K562 (cell line): ENCODE data around the gene MAGI2. TPM values are rescaled to one million over a fixed set of nuclear protein-coding genes. Genes with fewer than 3 reads are reported as not detected.

Experiments used
- ATAC-seq: fragments of 200-7000 bp; cut with Tn5 transposase; 3 replicates; pipeline ENCODE4 v1.9.1; 2020; ENCODE audit warnings: moderate library complexity
- BruUV-seq: library from RNA; stranded (reverse); fragments of 400-500 nt; replicated peaks from 2 replicates; lab custom pipeline; 2021; lab: Mats Ljungman, UMichigan
- CTCF ChIA-PET: fragments of 300-600 bp; formaldehyde crosslinking; extraction: SDS; loops from one replicate; lab custom pipeline; 2021; ENCODE audit warnings: low intra/inter-chr PET ratio; lab: Yijun Ruan, JAX
- POLR2A ChIA-PET: fragments of 300-600, 350-650 bp; sonication (Branson Sonifier 250); formaldehyde crosslinking; extraction: SDS; loops from one replicate; lab custom pipeline; 2021; ENCODE audit warnings: antibody characterized with exemption, inconsistent platforms; lab: Yijun Ruan, JAX
- DNase-seq, 4 experiments: peaks; one replicate each; pipeline versions ENCODE4 v3.0.0 to v3.0.0-alpha.2; 2011 to 2018; ENCODE audit warnings: low spot score in 3 of 4, mixed read lengths in 3 of 4; ENCODE audit errors: extremely low read depth in 1 of 4
- FAIRE-seq: peaks from 2 replicates; lab custom pipeline; 2011; peaks lifted over from hg19 to GRCh38; lab: Jason Lieb, UNC
- H2AFZ ChIP-seq: 2 replicates; pipeline ENCODE4 v1.6.0; 2011; ENCODE audit warnings: low read depth, low read length, control low read depth, inconsistent platforms
- H3K27ac ChIP-seq: fragments of 200-600 bp; 3 replicates; pipeline ENCODE4 v1.8.0; 2011; ENCODE audit warnings: low read depth, mild to moderate bottlenecking, control low read depth, inconsistent platforms, low read length, moderate library complexity, mixed read lengths; ENCODE audit errors: extremely low read depth
- H3K27me3 ChIP-seq, 2 experiments: fragments of 300-600 bp in 1 of 2; 2 replicates in 1 of 2; 3 replicates in 1 of 2; pipeline versions ENCODE4 v1.6.0 to v1.8.0; 2011; ENCODE audit warnings: inconsistent platforms in 2 of 2, low read length in 2 of 2, mild to moderate bottlenecking in 1 of 2, mixed read lengths in 1 of 2, moderate library complexity in 1 of 2; ENCODE audit not compliant: control insufficient read depth in 2 of 2, insufficient read depth in 2 of 2
- H3K36me3 ChIP-seq: fragments of 300-600 bp; 3 replicates; pipeline ENCODE4 v1.8.0; 2011; ENCODE audit warnings: mild to moderate bottlenecking, low read length, inconsistent platforms; ENCODE audit not compliant: control insufficient read depth, insufficient read depth
- H3K4me1 ChIP-seq, 2 experiments: fragments of 200-600 bp in 1 of 2; replicated peaks in 1 of 2; 2 replicates in 1 of 2; 3 replicates in 1 of 2; pipeline versions ENCODE4 v1.5.1 to v1.8.0; 2011; ENCODE audit warnings: inconsistent platforms in 2 of 2, low read length in 2 of 2, mild to moderate bottlenecking in 1 of 2, mixed read lengths in 1 of 2, moderate library complexity in 1 of 2; ENCODE audit not compliant: control insufficient read depth in 2 of 2, insufficient read depth in 2 of 2
- H3K4me2 ChIP-seq: 2 replicates; pipeline ENCODE4 v1.6.1; 2011; ENCODE audit warnings: low read length, control low read depth, inconsistent platforms, mixed read lengths; ENCODE audit not compliant: insufficient read depth
- H3K4me3 ChIP-seq: fragments of 200-600 bp; sonication (generic), shearing (Covaris generic); 2 replicates; pipeline ENCODE4 v1.5.1; 2016; ENCODE audit warnings: control low read depth, inconsistent platforms
- H3K79me2 ChIP-seq: fragments of 200-600 bp; 3 replicates; pipeline ENCODE4 v1.8.0; 2011; ENCODE audit warnings: low read length, inconsistent platforms; ENCODE audit not compliant: control insufficient read depth, insufficient read depth
- H3K9ac ChIP-seq, 2 experiments: 2 replicates each; pipeline versions ENCODE4 v1.6.0 to v1.6.1; 2011; ENCODE audit warnings: low read depth in 2 of 2, low read length in 2 of 2, control low read depth in 1 of 2, inconsistent platforms in 1 of 2, mild to moderate bottlenecking in 1 of 2, mixed read lengths in 1 of 2; ENCODE audit not compliant: insufficient read depth in 1 of 2
- H3K9me1 ChIP-seq: one replicate; pipeline ENCODE4 v1.6.0; 2011; ENCODE audit warnings: inconsistent platforms, mild to moderate bottlenecking, low read length, moderate library complexity; ENCODE audit not compliant: control insufficient read depth, insufficient read depth
- H3K9me3 ChIP-seq: replicated peaks from 2 replicates; pipeline ENCODE4 v1.5.1; 2011; ENCODE audit warnings: low read depth, low read length, inconsistent platforms; ENCODE audit not compliant: control insufficient read depth, insufficient read depth
- H4K20me1 ChIP-seq: replicated peaks from 2 replicates; pipeline ENCODE4 v1.6.1; 2011; ENCODE audit warnings: low read length, inconsistent platforms, mixed read lengths; ENCODE audit not compliant: control insufficient read depth, insufficient read depth
- GTF2A2 ChIP-seq: IDR thresholded peaks from 2 replicates; pipeline ENCODE4 v1.6.1; 2016; ENCODE audit warnings: mild to moderate bottlenecking, missing genetic modification characterization, missing compliant biosample characterization
- KAT7 ChIP-seq: sonication (generic); formaldehyde crosslinking; IDR thresholded peaks from 2 replicates; pipeline ENCODE4 v1.8.0; 2022; ENCODE audit warnings: missing genetic modification reagents, mild to moderate bottlenecking, borderline replicate concordance
- NCOA2 ChIP-seq, 2 experiments: fragments of 450-650 bp; IDR thresholded peaks; 2 replicates each; pipeline ENCODE4 v1.6.1; 2018; ENCODE audit warnings: mild to moderate bottlenecking in 2 of 2, moderate library complexity in 1 of 2; ENCODE audit not compliant: partially characterized antibody in 2 of 2
- NELFE ChIP-seq: IDR thresholded peaks from 2 replicates; pipeline ENCODE4 v1.6.1; 2011; ENCODE audit warnings: mild to moderate bottlenecking; ENCODE audit not compliant: insufficient read depth, insufficient read length
- NR1H2 ChIP-seq: sonication (generic); formaldehyde crosslinking; IDR thresholded peaks from 2 replicates; pipeline ENCODE4 v1.4.0; 2020; ENCODE audit warnings: mild to moderate bottlenecking, missing genetic modification reagents
- SMAD2 ChIP-seq: fragments of 150-350 bp; IDR thresholded peaks from 2 replicates; pipeline ENCODE4 v1.6.1; 2014; ENCODE audit warnings: low read depth, mild to moderate bottlenecking, low read length
- WGBS: fragments of 100-300 bp; shearing (Covaris generic); methylation state at CpG from one replicate; pipeline ENCODE4 v1.1.6; 2016; ENCODE audit warnings: low coverage, mixed read lengths; ENCODE audit not compliant: insufficient coverage; ENCODE audit errors: missing lambda C conversion rate; 5-methylcytosine and 5-hydroxymethylcytosine counted together
- in situ Hi-C: fragments of 300-500 bp; cut with MboI; formaldehyde crosslinking; loops from 4 replicates; pipeline ENCODE4 v1.15.0; 2018; ENCODE audit warnings: inconsistent platforms, mixed read lengths
- intact Hi-C: fragments of 100-400 bp; cut with micrococcal nuclease; formaldehyde crosslinking; loops from 2 replicates; pipeline ENCODE4 v1.14.2; 2022
- polyA plus RNA-seq, 8 experiments: library from polyadenylated mRNA; depleted of rRNA in 4 of 8; stranded (reverse) in 5 of 8; unstranded in 3 of 8; fragments of >200 nt; fragmentation: Nextera tagmentation in 2 of 8; fragmentation: Illumina TruSeq in 1 of 8; extraction: Ambion mirVana in 2 of 8; extraction: Trizol in 1 of 8; gene quantifications; 2 replicates each; pipeline versions ENCODE4 v1.2.1 to v1.2.3, GENCODE V29; 2011 to 2014; ENCODE audit warnings: inconsistent platforms in 1 of 8, missing spikeins in 1 of 8
- total RNA-seq, 7 experiments: library from RNA; depleted of rRNA in 6 of 7; stranded (reverse); fragments of >200 nt in 6 of 7; fragmentation: Illumina TruSeq in 2 of 7; extraction: Trizol in 2 of 7; gene quantifications; 2 replicates each; pipeline versions ENCODE4 v1.2.1 to v1.2.3, GENCODE V29; 2011 to 2021; ENCODE audit warnings: low replicate concordance in 1 of 7
- TF ChIP-seq, protein P1 (sequence below): sonication (generic); formaldehyde crosslinking; IDR thresholded peaks from 2 replicates; pipeline ENCODE4 v1.8.0; 2022; ENCODE audit warnings: missing genetic modification reagents, mild to moderate bottlenecking, borderline replicate concordance
- TF ChIP-seq, protein P2 (sequence below): sonication (generic); IDR thresholded peaks from 2 replicates; pipeline ENCODE4 v1.6.1; 2016

Gene MAGI2
- total and polyA plus RNA-seq, 9 of the 15 experiments (the other 6 are each of a cell fraction or from before 2014, with no cell fraction given), result 0.27 to 1.4 (median 0.70) TPM

DNA sequence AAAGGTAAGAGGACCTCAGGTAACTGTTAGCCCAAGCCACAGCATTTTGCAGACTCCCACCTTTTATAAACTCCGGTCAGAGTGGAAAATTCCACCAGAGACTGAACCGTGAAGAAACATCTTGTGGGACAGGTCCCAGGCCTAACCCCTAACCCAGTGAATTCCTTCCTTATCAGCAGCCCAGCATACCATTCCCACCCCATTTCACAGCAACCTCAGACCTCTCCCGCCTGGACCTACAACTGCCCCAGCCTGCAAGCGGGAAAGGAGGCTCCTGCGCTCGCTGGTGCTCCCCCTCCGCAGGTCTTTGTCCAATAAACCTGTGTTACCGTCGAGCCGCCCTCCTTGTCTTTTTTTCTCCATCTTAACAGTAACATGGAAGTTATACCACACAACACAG lies 736.6 kb downstream of the MAGI2 start:
- in situ Hi-C loops, result no loop called here
- BruUV-seq, result no TSS peak
- WGBS, result 0% methylated on average over 9 of the region's 10 CpGs

More for the DNA sequence above, 736.6 kb downstream of the MAGI2 start:
- H2AFZ ChIP-seq, result no peak overlapping the region
- H3K4me2 ChIP-seq, result no peak overlapping the region
- no peak overlapping the region for H3K9ac ChIP-seq
- no peaks in the 10 kb centered on the region for H3K27me3 ChIP-seq
- intact Hi-C loops, result no loop called here
- H3K4me1 ChIP-seq, result no peaks in the 10 kb centered on the region
- no peaks in the 10 kb centered on the region; the same call in 1 of the 2 replicates for H3K9me3 ChIP-seq
- H4K20me1 ChIP-seq, result no peaks in the 10 kb centered on the region
- no peaks in the 10 kb centered on the region for H3K79me2 ChIP-seq
- DNase-seq (no peak), ATAC-seq (no peak), FAIRE-seq (no peak)
- no peak overlapping the region for H3K27ac ChIP-seq
- no peaks in the 10 kb centered on the region for H3K9me1 ChIP-seq
- H3K4me3 ChIP-seq, result no peak overlapping the region
- CTCF ChIA-PET, result no interaction called here
- POLR2A ChIA-PET, result interaction anchor here (0.6 kb wide), 1 partner anchor 583 kb away, joined by 3 read pairs; no protein-coding TSS in a partner anchor
- no peaks in the 10 kb centered on the region for H3K36me3 ChIP-seq
- TF ChIP-seq, protein P1, sequence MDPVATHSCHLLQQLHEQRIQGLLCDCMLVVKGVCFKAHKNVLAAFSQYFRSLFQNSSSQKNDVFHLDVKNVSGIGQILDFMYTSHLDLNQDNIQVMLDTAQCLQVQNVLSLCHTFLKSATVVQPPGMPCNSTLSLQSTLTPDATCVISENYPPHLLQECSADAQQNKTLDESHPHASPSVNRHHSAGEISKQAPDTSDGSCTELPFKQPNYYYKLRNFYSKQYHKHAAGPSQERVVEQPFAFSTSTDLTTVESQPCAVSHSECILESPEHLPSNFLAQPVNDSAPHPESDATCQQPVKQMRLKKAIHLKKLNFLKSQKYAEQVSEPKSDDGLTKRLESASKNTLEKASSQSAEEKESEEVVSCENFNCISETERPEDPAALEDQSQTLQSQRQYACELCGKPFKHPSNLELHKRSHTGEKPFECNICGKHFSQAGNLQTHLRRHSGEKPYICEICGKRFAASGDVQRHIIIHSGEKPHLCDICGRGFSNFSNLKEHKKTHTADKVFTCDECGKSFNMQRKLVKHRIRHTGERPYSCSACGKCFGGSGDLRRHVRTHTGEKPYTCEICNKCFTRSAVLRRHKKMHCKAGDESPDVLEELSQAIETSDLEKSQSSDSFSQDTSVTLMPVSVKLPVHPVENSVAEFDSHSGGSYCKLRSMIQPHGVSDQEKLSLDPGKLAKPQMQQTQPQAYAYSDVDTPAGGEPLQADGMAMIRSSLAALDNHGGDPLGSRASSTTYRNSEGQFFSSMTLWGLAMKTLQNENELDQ (CRISPR knock-in tag), result no peak
- TF ChIP-seq NR1H2 (CRISPR knock-in tag) (no peak), NELFE (no peak), GTF2A2 (tag) (no peak), NCOA2 (IDR thresholded peaks at IDR 0.05; ENCODE audit: partially characterized antibody in 2 of 2) (no peak), KAT7 (CRISPR knock-in tag) (no peak), SMAD2 (no peak)
- TF ChIP-seq, protein P2, sequence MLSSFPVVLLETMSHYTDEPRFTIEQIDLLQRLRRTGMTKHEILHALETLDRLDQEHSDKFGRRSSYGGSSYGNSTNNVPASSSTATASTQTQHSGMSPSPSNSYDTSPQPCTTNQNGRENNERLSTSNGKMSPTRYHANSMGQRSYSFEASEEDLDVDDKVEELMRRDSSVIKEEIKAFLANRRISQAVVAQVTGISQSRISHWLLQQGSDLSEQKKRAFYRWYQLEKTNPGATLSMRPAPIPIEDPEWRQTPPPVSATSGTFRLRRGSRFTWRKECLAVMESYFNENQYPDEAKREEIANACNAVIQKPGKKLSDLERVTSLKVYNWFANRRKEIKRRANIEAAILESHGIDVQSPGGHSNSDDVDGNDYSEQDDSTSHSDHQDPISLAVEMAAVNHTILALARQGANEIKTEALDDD, result no peak
